ENCODE data around the gene SLC27A4.

Gene SLC27A4

GRCh38 chr9:128339761-128340690 is at the start of gene SLC27A4:
Gene SLC27A4 (plus strand): TSS chr9:128340527. CDS start chr9:128343133, 2,606 bp downstream.
- no peaks in the 10 kb centered on the region for H3K27me3 ChIP-seq (ENCODE audit: low read depth, low read length)
- peaks cover 3 to 8% of the 10 kb centered on the region in 2 donors for H3K4me1 ChIP-seq (ENCODE audit: control insufficient read depth in 1 of 2, insufficient read depth in 2 of 2, low read length in 2 of 2)
- H3K4me3 ChIP-seq (ENCODE audit: low read depth in 1 of 2, low read length in 2 of 2), result peak within 1 kb of the TSS; percentile 81 to 87
- H3K27ac ChIP-seq (ENCODE audit: low read length), result peak within 1 kb of the TSS; percentile 21
- H3K9me3 ChIP-seq (ENCODE audit: control insufficient read depth in 1 of 2, low read length in 2 of 2), result no peaks in the 10 kb centered on the region
- peaks cover 12 to 30% of the 10 kb centered on the region in 2 donors for H3K36me3 ChIP-seq (ENCODE audit: control insufficient read depth in 1 of 2, insufficient read depth in 2 of 2, low read length in 2 of 2)

- peaks cover 3 to 18% of the 10 kb centered on the region in 2 donors for H3K36me3 ChIP-seq (ENCODE audit: control insufficient read depth in 1 of 2, insufficient read depth in 2 of 2, low read length in 2 of 2)
- no peaks in the 10 kb centered on the region for H3K27me3 ChIP-seq (ENCODE audit: low read depth, low read length)
- no peak overlapping the region for H3K4me3 ChIP-seq (ENCODE audit: low read depth in 1 of 2, low read length in 2 of 2)
- H3K4me1 ChIP-seq (ENCODE audit: control insufficient read depth in 1 of 2, insufficient read depth in 2 of 2, low read length in 2 of 2), result peaks cover 5 to 8% of the 10 kb centered on the region in 2 donors
- H3K9me3 ChIP-seq (ENCODE audit: control insufficient read depth in 1 of 2, low read length in 2 of 2), result no peaks in the 10 kb centered on the region
- H3K27ac ChIP-seq (ENCODE audit: low read length), result no peak overlapping the region
Observed at GRCh38 chr9:128292009-128292408, 48.3 kb upstream of the SLC27A4 start.

DNA sequence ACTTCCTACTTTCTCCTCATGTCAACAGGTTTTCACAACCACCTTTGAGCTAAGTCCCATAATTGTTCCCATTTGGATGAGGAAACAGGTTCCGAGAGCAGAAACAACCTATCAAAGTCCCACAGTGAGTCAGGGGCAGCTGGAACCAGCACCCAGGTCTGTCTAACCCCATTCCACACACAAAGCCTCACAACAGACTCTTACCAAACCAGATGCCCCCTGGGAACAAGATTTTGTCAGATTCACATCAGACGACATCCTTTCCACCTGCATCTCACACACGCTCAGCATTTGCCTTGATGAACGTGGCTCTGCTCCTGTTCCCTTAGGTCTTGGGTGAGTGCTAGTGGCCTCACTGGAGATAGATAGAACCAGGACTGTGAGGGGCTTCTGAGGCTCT is 47.2 kb upstream of the SLC27A4 start:
- no peak overlapping the region for H3K27ac ChIP-seq (ENCODE audit: low read length)

GRCh38 chr9:128294142-128294541 is 46.2 kb upstream of the SLC27A4 start:
- Histone ChIP-seq H3K4me3 (ENCODE audit: low read depth in 1 of 2, low read length in 2 of 2) (no peak overlapping the region), H3K27ac (ENCODE audit: low read length) (no peak overlapping the region), H3K36me3 (ENCODE audit: control insufficient read depth in 1 of 2, insufficient read depth in 2 of 2, low read length in 2 of 2) (peaks cover 0 to 4% of the 10 kb centered on the region in 2 donors), H3K9me3 (ENCODE audit: control insufficient read depth in 1 of 2, low read length in 2 of 2) (no peaks in the 10 kb centered on the region), H3K4me1 (ENCODE audit: control insufficient read depth in 1 of 2, insufficient read depth in 2 of 2, low read length in 2 of 2) (peaks cover 5 to 8% of the 10 kb centered on the region in 2 donors), H3K27me3 (ENCODE audit: low read depth, low read length) (no peaks in the 10 kb centered on the region)

More for the DNA sequence above, 47.2 kb upstream of the SLC27A4 start:
- Histone ChIP-seq H3K4me3 (ENCODE audit: low read depth in 1 of 2, low read length in 2 of 2) (no peak overlapping the region), H3K27me3 (ENCODE audit: low read depth, low read length) (no peaks in the 10 kb centered on the region), H3K36me3 (ENCODE audit: control insufficient read depth in 1 of 2, insufficient read depth in 2 of 2, low read length in 2 of 2) (peaks cover 2 to 14% of the 10 kb centered on the region in 2 donors), H3K4me1 (ENCODE audit: control insufficient read depth in 1 of 2, insufficient read depth in 2 of 2, low read length in 2 of 2) (peaks cover 5 to 8% of the 10 kb centered on the region in 2 donors), H3K9me3 (ENCODE audit: control insufficient read depth in 1 of 2, low read length in 2 of 2) (no peaks in the 10 kb centered on the region)

- Histone ChIP-seq H3K27me3 (ENCODE audit: low read depth, low read length) (no peaks in the 10 kb centered on the region), H3K36me3 (ENCODE audit: control insufficient read depth in 1 of 2, insufficient read depth in 2 of 2, low read length in 2 of 2) (peaks cover 0 to 4% of the 10 kb centered on the region in 2 donors), H3K4me1 (ENCODE audit: control insufficient read depth in 1 of 2, insufficient read depth in 2 of 2, low read length in 2 of 2) (peaks cover 5 to 8% of the 10 kb centered on the region in 2 donors), H3K9me3 (ENCODE audit: control insufficient read depth in 1 of 2, low read length in 2 of 2) (no peaks in the 10 kb centered on the region), H3K4me3 (ENCODE audit: low read depth in 1 of 2, low read length in 2 of 2) (no peak overlapping the region), H3K27ac (ENCODE audit: low read length) (peak overlapping the region; percentile 2)
Observed at GRCh38 chr9:128296340-128297220, 43.7 kb upstream of the SLC27A4 start.

DNA sequence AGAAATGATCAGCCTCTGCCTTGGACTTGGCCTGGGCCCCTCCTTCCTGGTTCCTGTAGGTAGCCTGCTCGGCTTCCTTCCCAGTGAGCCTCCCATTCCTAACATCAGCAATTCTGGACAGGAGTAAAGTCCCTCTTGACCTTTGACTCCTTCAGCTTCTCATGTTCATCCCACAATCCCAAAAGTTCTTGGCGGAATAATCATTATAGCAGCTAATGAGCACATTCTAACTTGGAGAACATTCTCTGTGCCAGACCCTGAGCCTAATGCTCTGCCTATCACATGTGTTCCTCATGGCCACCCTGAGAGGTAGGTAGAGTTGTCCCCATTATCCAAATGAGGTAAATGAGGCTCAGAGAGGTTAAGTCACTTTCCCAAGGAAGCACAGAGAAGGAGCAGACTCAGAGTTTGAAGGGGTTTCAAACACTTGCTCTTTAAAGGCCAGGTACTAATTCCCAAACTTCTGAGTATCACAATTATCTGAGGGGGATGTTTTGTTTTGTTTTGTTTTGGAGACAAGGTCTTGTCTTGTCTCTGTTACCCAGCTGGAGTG is 43.0 kb upstream of the SLC27A4 start:
- H3K36me3 ChIP-seq (ENCODE audit: control insufficient read depth in 1 of 2, insufficient read depth in 2 of 2, low read length in 2 of 2), result peaks cover 0 to 4% of the 10 kb centered on the region in 2 donors

GRCh38 chr9:128298535-128299482 is 41.5 kb upstream of the SLC27A4 start:
- no peaks in the 10 kb centered on the region for H3K9me3 ChIP-seq (ENCODE audit: control insufficient read depth in 1 of 2, low read length in 2 of 2)
- H3K4me3 ChIP-seq (ENCODE audit: low read depth in 1 of 2, low read length in 2 of 2), result no peak overlapping the region
- no peaks in the 10 kb centered on the region for H3K36me3 ChIP-seq (ENCODE audit: control insufficient read depth in 1 of 2, insufficient read depth in 2 of 2, low read length in 2 of 2)
- no peak overlapping the region for H3K27ac ChIP-seq (ENCODE audit: low read length)
- H3K27me3 ChIP-seq (ENCODE audit: low read depth, low read length), result no peaks in the 10 kb centered on the region
- H3K4me1 ChIP-seq (ENCODE audit: control insufficient read depth in 1 of 2, insufficient read depth in 2 of 2, low read length in 2 of 2), result peaks cover 5 to 8% of the 10 kb centered on the region in 2 donors

More for the DNA sequence above, 43.0 kb upstream of the SLC27A4 start:
- Histone ChIP-seq H3K27ac (ENCODE audit: low read length) (peak overlapping the region; percentile 2), H3K4me1 (ENCODE audit: control insufficient read depth in 1 of 2, insufficient read depth in 2 of 2, low read length in 2 of 2) (peaks cover 5 to 8% of the 10 kb centered on the region in 2 donors), H3K4me3 (ENCODE audit: low read depth in 1 of 2, low read length in 2 of 2) (no peak overlapping the region), H3K9me3 (ENCODE audit: control insufficient read depth in 1 of 2, low read length in 2 of 2) (no peaks in the 10 kb centered on the region), H3K27me3 (ENCODE audit: low read depth, low read length) (no peaks in the 10 kb centered on the region)

DNA sequence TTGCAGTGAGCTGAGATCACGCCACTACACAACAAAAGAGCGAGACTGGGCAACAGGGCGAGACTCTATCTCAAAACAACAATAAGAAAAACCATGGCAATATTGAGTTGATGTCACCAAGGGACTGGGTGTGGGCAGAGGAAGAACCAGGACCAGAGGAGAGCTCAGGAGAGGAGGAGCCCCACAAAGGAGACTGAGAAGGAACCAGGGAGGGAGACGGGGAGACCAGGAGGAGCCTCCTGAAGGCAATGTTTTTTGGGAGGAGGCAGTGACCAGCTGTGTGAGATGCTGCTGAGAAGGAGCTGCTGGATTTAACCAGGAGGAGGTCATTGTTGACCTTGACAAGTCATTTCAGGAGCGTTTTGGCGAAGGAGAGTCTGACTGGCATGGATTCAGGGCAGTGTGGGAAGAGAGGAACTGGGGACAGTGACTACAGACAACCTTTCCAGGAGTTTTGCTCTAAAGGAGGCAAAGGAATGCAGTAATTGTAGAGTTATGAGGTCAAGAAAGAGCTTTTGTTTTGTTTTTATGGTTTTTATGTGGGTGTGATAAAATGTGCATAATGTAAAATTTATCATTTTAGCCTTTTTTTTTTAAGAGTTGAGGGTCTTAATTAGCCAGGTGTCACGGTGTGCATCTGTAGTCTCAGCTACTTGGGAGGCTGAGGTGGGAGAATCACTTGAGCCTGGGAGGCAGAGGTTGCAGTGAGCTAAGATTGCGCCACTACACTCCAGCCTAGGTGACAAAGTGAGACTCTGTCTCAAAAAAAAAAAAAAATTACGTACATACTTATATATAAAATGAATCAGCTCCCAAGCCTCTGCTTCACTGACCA is 36.0 kb upstream of the SLC27A4 start:
- H3K9me3 ChIP-seq (ENCODE audit: control insufficient read depth in 1 of 2, low read length in 2 of 2), result no peaks in the 10 kb centered on the region
- H3K36me3 ChIP-seq (ENCODE audit: control insufficient read depth in 1 of 2, insufficient read depth in 2 of 2, low read length in 2 of 2), result peaks cover 2 to 12% of the 10 kb centered on the region in 2 donors
- no peaks in the 10 kb centered on the region for H3K4me1 ChIP-seq (ENCODE audit: control insufficient read depth in 1 of 2, insufficient read depth in 2 of 2, low read length in 2 of 2)
- H3K27me3 ChIP-seq (ENCODE audit: low read depth, low read length), result no peaks in the 10 kb centered on the region
- no peak overlapping the region for H3K4me3 ChIP-seq (ENCODE audit: low read depth in 1 of 2, low read length in 2 of 2)
- H3K27ac ChIP-seq (ENCODE audit: low read length), result no peak overlapping the region

GRCh38 chr9:128304971-128305288 is 35.4 kb upstream of the SLC27A4 start:
- Histone ChIP-seq H3K27ac (ENCODE audit: low read length) (no peak overlapping the region), H3K36me3 (ENCODE audit: control insufficient read depth in 1 of 2, insufficient read depth in 2 of 2, low read length in 2 of 2) (peaks cover 8 to 17% of the 10 kb centered on the region in 2 donors), H3K4me3 (ENCODE audit: low read depth in 1 of 2, low read length in 2 of 2) (no peak overlapping the region), H3K27me3 (ENCODE audit: low read depth, low read length) (no peaks in the 10 kb centered on the region), H3K4me1 (ENCODE audit: control insufficient read depth in 1 of 2, insufficient read depth in 2 of 2, low read length in 2 of 2) (no peaks in the 10 kb centered on the region), H3K9me3 (ENCODE audit: control insufficient read depth in 1 of 2, low read length in 2 of 2) (no peaks in the 10 kb centered on the region)

- no peaks in the 10 kb centered on the region for H3K9me3 ChIP-seq (ENCODE audit: control insufficient read depth in 1 of 2, low read length in 2 of 2)
- no peaks in the 10 kb centered on the region for H3K27me3 ChIP-seq (ENCODE audit: low read depth, low read length)
- no peak overlapping the region for H3K4me3 ChIP-seq (ENCODE audit: low read depth in 1 of 2, low read length in 2 of 2)
- peaks cover 24 to 46% of the 10 kb centered on the region in 2 donors for H3K36me3 ChIP-seq (ENCODE audit: control insufficient read depth in 1 of 2, insufficient read depth in 2 of 2, low read length in 2 of 2)
- no peaks in the 10 kb centered on the region for H3K4me1 ChIP-seq (ENCODE audit: control insufficient read depth in 1 of 2, insufficient read depth in 2 of 2, low read length in 2 of 2)
- no peak overlapping the region for H3K27ac ChIP-seq (ENCODE audit: low read length)
Observed at GRCh38 chr9:128309551-128309950, 30.8 kb upstream of the SLC27A4 start.

Data from muscle layer of duodenum (tissue), 2 donors.